Dedifferentiated amniotic fluid mesenchymal stem cell (primary cell): Measurements from ENCODE around the gene KDM4B.
"Not testable (repeated sequence)": the region's sequence is repeated elsewhere in the genome, so short reads cannot be mapped to it uniquely, and the experiment has no call there.

Experiments
- DNase-seq: peaks from one replicate; pipeline ENCODE4 v3.0.0-alpha.2; 2016; ENCODE audit errors: extremely low spot score

The KDM4B gene

DNA sequence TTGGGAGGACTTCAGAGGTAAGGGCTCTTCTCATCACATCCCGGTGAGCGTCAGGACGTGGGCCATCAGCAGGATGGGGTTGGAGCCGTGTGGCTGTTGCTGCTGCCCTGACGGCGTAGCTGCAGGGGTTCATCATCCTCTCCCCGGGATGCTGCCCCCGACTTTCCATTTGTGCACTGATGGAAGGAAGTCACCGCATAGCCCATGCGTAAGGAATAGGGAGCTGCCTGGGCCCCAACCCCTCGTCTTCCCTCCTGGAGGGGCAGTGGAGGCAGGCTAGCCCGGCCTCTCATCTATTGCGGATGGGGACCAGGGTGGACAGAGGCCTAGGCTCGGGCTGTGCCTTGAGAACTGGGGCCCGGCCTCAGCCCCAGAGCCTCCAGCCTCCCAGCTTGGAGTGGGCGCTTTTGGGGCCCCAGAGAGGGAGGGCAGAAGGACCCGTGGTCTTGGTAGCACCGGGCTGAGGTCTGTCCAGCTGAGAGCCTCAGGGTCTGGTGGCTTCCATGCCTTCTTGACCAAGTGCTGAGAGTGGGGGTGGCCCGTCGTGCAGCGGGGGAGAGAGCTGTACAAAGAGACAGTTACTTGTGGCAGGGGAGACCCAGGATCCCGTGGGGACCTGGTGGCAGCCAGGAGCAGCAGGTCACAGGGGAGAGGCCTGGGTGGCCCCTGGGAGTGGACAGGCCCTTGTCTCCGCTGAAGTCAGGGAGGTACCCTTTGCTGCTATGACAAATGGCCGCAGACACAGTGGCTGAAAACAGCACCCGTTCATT is 44.0 kb downstream of the KDM4B start:
- DNase-seq, result no peak

DNA sequence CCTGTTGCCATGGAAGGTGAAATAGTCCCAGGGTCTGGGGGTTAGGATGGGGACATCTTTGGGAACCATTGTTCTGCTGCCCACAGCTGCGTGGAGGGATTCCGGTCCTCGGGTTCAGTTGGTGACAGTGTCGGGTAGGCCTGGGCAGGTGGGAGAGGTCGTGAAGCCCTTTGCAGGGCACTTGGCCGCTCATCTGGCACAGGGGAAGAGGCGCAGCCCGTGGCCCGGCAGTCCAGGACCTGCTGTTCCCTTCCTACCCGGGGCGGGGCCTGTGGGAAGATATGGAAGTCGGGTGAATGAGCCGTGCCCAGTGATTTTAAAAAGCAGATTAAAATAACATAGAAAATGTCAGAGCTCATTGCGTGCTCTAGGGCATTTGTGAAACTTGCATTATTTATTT is 44.8 kb downstream of the KDM4B start:
- DNase-seq, result no peak

DNA sequence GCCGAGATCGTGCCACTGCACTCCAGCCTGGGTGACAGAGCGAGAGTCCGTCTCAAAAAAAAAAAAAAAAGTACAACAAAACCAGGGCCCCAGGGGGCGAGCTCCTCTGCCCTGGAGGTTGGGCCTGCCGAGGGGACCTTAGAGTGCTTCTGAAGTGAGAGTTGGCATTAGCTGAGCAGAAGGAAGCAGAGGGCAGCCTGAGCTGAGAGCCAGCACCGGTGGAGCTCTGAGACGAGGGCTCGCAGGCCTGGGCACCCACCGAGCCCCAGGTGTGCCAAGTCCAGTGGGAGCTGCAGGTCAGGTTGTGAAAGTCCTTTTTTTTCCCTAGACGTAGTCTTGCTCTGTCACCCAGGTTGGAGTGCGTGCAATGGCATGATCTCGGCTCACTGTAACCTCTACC is 46.0 kb downstream of the KDM4B start:
- no peak for DNase-seq

- no peak for DNase-seq
Observed at GRCh38 chr19:5016268-5016667, 47.4 kb downstream of the KDM4B start.

DNA sequence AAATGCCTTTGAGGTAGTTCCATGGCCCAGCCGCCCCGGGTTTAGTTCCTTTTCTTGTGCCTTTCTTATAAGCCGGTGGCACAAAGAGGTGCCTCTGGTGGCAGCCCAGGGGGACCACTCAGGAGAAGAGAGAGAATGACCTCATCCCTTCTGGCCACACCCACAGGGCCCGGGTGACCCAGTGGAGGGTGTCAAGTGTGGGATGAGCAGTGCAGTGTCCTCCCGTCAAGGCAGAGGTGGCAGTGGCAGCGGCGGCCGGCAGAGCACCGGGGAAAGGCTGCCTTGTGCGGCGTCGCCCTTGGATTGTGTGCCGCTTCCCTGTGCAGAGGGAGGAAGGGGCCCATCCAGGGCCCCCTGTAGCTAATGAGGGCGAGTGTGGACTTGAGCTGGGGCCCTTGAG is 47.9 kb downstream of the KDM4B start:
- DNase-seq, result no peak

- no peak for DNase-seq
Observed at GRCh38 chr19:5017235-5017634, 48.3 kb downstream of the KDM4B start.

DNA sequence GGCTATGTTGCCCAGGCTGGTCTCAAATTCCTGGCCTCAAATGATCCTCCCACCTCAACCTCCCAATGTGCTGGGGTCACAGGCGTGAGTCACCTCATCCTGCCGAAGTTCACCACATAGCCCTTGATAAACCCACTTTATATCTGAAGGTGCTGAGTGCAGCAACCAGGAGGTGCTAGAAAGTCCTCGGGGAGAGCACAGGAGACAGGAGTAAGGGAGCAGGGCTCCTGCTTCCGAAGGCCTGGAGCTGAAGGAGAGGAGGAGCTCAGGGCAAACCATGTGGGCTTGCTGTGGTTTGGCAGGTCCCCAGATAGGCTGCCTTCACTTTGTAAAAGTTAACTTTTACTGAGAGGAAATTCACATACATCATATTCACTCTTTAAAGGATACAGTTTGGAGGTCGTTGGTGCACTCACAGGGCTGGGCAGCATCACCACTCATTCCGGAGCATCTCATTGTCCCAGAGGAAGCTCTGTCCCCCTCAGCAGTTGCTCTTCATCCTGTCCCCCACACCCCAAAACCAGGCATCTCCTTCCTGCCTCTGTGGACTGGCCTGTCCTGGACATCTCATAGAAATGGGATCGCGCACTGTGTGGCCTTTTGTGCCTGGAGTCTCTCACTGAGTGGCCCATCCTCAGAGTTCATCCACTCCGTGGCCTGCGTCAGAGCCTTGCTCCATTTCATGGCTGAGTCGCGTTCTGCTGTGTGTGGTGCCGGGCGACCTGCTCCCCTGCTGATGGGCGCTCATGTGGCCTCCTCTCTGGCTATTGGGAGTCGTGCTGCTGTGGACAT is 49.5 kb downstream of the KDM4B start:
- DNase-seq, result no peak

GRCh38 chr19:5020368-5020767 is 51.5 kb downstream of the KDM4B start:
- DNase-seq, result no peak

DNA sequence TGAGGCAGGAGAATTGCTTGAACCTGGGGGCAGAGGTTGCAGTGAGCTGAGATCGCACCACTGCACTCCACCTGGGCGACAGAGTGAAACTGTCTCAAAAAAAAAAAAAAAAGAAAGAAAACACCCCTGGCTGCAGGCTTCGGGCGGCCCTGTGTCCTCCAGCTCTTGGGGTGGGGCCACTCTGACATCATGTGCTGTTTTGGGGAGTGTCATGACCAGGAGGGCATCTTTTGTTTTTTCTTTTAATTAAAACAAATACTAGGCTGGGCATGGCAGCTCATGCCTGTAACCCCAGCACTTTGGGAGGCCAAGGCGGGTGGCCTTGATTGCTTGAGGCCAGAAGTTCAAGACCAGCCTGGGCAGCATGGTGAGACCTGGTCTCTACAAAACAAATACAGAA is 52.1 kb downstream of the KDM4B start:
- no peak for DNase-seq

DNA sequence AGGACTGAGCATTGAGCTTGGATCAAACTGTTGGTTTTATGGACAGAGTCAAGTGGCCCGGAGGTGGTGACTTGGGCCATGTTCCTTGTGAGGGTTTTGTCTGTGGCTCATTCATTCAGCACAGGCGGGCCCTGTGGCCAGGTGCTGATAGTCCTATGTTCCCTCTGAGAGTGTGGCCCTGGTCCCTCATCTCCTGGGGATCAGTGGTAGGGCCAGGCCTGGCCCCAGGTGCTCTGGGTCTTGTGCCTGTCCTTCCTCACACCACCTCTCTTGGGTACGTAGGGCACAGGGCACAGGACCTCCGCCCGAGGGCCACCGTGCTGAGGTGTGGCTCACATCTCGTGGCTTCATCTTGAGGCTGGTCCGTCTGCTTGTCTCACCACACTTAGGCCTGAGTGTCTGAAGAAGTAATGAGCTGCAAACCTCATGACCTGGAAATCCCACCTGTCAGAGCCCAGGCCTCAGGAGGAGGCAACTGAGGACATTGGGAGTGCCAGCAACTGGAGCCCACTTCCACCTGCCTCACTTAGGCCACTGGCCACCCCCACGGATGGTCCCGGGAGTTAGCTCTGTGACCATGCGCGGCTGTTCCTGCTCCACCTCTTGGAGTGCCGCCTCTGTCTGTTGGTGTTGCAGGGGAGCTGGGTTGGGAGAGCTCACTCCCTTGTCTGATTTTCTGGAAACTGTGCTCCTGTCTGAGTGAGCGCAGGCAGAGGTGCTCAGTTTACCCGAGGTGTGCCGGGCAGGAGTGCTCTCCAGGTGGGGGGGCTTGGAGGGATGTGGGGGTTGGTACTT is 53.4 kb downstream of the KDM4B start:
- DNase-seq, result no peak

- DNase-seq, result no peak
Observed at GRCh38 chr19:5023128-5023571, 54.2 kb downstream of the KDM4B start.

DNA sequence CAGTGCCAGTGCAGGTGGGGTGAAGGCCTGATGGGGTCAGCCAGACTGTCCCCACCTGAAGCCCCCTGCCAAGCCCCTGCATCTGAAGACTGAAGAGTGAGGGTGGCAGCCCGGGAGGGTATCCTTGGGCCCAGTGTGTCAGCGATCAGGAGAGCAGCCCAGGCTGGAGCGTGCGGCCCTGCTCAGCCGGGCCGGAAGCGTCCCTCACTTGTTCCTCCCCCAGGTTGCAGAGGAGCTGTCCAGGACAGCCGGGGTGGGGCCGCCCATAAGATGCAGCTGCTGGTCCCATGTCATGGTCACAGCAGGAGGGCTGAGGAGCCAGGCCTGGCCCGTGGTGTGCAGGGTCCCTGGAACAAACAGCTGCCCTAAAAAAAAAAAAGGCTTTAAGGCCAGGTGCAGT is 55.4 kb downstream of the KDM4B start:
- DNase-seq, result no peak

- DNase-seq, result no peak
Observed at GRCh38 chr19:5025027-5025426, 56.1 kb downstream of the KDM4B start.

GRCh38 chr19:5026706-5027273 is 57.9 kb downstream of the KDM4B start:
- DNase-seq, result no peak

DNA sequence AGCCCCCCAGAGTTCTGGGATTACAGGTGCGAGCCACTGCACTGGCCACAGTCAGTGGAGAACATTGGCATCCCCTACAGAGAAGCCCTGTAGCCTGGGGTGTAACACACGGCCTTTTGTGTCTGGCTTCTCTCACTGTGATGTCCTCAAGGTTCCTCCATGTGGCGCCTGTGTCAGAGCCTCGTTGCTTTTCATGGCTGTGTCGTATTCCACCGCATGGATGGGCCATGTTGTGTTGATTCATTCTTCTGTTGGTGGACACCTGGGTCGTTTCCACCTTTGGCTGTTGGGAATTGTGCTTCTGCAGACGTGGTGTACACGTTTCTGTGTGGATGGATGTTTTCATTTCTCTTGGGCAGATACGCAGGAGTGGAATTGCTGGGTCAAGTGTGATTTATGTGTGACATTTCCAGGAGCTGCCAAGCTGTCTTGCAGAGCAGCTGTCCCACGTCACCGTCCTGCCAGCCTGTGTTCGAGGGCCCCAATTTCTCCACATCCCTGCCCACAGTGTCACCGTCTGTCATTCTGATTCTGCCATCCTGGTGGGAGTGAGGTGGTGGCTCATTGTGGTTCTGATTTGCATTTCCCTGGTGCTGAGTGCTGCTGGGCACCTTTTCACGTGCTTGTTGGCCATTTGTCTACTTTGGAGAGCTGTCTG is 59.4 kb downstream of the KDM4B start:
- DNase-seq, result no peak

- DNase-seq, result not testable (repeated sequence)
Observed at GRCh38 chr19:5029596-5029995, 60.7 kb downstream of the KDM4B start.

DNA sequence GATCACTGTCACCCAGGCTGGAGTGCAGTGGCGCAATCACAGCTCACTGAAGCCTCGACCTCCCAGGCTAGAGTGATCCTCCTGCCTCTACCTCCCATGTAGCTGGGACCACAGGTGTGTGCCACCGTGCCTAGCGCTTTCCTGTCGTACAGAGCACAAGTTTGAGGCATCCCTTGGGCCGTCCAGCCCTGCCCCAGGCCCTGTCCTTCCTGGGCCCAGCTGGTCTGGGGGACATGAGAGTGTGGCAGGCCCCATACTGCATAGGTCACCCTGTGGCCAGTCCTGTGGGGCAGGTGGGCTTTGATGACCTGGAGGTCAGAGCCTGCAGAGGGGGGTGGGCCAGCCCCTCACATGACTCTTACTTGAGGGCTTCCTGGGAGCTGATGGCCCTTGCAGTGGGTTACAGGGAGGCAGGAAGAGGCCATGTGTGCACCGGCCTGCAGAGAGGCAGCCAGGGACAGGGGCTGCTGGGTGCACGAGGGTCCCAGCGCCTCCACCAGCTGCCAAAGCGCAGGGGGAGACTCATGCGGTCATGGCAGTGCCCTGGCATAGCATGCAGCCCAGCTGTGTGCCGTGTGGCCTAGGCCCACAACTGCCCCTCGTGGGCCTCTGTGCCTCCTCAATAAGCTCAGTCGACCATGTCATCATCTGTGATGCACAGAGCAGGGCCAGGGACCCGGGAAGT is 61.4 kb downstream of the KDM4B start:
- DNase-seq, result no peak

- DNase-seq, result no peak
Observed at GRCh38 chr19:5030822-5031221, 61.9 kb downstream of the KDM4B start.

GRCh38 chr19:5031231-5032100 is 62.6 kb downstream of the KDM4B start:
- DNase-seq, result peak; percentile 72
